HS-27A (cell line): Measurements from ENCODE around the gene KRT36.

ENCODE experiments used
- DNase-seq: peaks from one replicate; pipeline ENCODE4 v3.0.0-alpha.2; 2012; ENCODE audit warnings: low read depth, missing footprints

KRT36 gene

GRCh38 chr17:41500131-41500911 lies 10.6 kb upstream of the KRT36 start:
- no peak for DNase-seq

GRCh38 chr17:41499714-41500113 lies 10.0 kb upstream of the KRT36 start:
- no peak for DNase-seq

GRCh38 chr17:41498276-41498675 lies 8.6 kb upstream of the KRT36 start:
- DNase-seq, result no peak

- DNase-seq, result peak; percentile 56
Observed at GRCh38 chr17:41496803-41497484, 7.2 kb upstream of the KRT36 start.

GRCh38 chr17:41494524-41494923 lies 4.8 kb upstream of the KRT36 start:
- no peak for DNase-seq

GRCh38 chr17:41492771-41493170 lies 3.1 kb upstream of the KRT36 start:
- DNase-seq, result no peak

- DNase-seq, result no peak
Observed at GRCh38 chr17:41492351-41492750, 2.6 kb upstream of the KRT36 start.

GRCh38 chr17:41491476-41491875 lies 1.8 kb upstream of the KRT36 start:
- DNase-seq, result no peak

- DNase-seq, result no peak
Observed at GRCh38 chr17:41490000-41490990, 585 bp upstream of the KRT36 start.

GRCh38 chr17:41486809-41487530 lies 2.7 kb downstream of the KRT36 start:
- no peak for DNase-seq

GRCh38 chr17:41486316-41486715 lies 3.4 kb downstream of the KRT36 start:
- no peak for DNase-seq

GRCh38 chr17:41484920-41485904 lies 4.5 kb downstream of the KRT36 start:
- no peak for DNase-seq

- no peak for DNase-seq
Observed at GRCh38 chr17:41483991-41484826, 5.5 kb downstream of the KRT36 start.

- DNase-seq, result no peak
Observed at GRCh38 chr17:41483531-41483930, 6.2 kb downstream of the KRT36 start.

- no peak for DNase-seq
Observed at GRCh38 chr17:41481036-41481435, 8.7 kb downstream of the KRT36 start, which contains the start of gene KRT35. TSS of gene KRT35 (minus strand) at chr17:41481151. CDS start at chr17:41481097, 54 bp downstream.

GRCh38 chr17:41480581-41480980 lies 9.1 kb downstream of the KRT36 start:
- no peak for DNase-seq

- no peak for DNase-seq
Observed at GRCh38 chr17:41480136-41480535, 9.6 kb downstream of the KRT36 start.

GRCh38 chr17:41478237-41478636 lies 11.5 kb downstream of the KRT36 start:
- no peak for DNase-seq
